Astrocyte (in vitro differentiated cells and primary cell): ENCODE data around the gene KIAA1549.

Experiments
- CTCF ChIP-seq: IDR thresholded peaks from 2 replicates; pipeline ENCODE4 v1.5.1; 2011; ENCODE audit warnings: low read depth, mild to moderate bottlenecking, inconsistent platforms, low read length, moderate library complexity; ENCODE audit not compliant: insufficient read depth
- EZH2 ChIP-seq: IDR thresholded peaks from 2 replicates; pipeline ENCODE4 v1.6.1; 2012; ENCODE audit warnings: mild to moderate bottlenecking, low read length, inconsistent platforms; ENCODE audit not compliant: insufficient read depth

DNA sequence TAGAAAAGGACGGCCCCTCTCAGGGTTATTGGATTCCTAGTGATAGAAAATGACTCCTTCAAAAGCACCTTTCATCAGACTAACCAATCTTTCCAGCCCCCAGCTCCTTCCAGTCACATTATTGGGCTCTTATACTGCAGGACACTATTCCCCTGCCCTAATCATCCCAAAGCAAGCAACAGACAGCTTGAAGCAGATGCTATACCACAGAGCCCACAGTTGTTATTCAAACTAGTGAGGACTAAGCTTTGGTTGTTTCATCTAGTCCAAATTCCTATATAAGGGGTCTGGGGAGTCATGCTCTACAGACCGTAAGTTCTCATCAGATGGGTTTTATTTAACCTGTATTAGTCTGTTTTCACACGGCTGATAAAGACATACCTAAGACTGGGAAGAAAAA, 30.2 kb upstream of the KIAA1549 start:
- TF ChIP-seq CTCF (no peak), EZH2 (no peak)
